ENCODE results near the gene GRN. TPM values are rescaled to one million over a fixed set of nuclear protein-coding genes. Genes with fewer than 3 reads are reported as not detected.

Gene GRN
- total RNA-seq, 1 experiment from 2014 or later, result 400 TPM

DNA sequence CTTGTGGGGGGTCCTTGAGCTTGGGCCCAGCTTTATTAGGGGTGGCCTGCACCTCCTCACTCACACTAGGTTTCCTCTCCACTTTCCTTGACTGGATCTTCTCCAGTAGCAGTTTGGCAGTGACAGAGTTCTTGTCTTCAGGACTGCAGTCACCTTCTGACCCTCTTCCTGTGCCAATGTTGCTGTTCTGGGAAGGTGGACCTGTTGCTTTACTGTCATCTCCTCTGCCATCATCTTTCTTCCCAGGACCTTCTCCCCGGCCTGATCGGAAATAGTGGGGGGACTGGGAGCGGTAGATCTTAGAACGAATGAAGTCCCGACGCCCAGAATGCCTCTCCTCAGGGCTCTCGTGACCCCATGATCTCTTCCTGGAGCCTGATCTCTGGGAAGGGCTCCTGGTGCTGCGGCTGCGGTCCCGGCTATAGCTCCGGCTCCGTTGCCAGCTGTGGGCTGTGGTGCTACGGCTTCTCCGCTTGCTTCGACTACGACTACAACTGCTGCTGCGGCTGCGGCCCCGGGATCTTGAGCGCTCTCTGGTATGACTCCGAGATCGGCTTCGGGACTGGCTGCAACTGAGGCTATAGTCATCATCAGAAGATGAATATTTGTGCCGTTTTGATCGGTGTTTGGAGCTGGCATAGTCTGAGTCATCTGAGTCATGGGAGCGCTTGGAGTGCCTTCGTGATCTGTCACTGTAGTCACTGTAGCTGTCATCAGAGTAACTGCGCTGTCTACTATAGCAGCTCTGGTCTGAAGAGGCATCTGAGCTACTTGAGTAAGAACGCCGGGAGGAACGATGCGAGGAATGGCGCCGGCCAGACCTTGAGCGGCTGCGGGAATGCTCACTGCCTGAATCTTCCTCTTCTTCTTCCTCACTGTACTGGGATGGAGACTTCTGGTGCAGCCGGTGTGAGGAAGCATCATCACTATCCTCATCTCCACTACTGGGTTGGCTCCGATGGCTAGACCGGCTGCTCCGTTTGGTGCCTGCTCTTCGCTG, 53.9 kb downstream of the GRN start:
- DNase-seq, result no peak
- H3K4me1 ChIP-seq (ENCODE audit: insufficient read depth, low read length), result no peaks in the 10 kb centered on the region
- no peak for ATAC-seq
- ChIA-PET CTCF (no interaction called here), POLR2A (ENCODE audit: unreplicated experiment) (no interaction called here)
- H2AFZ ChIP-seq (ENCODE audit: low read length), result no peak overlapping the region
- no peak overlapping the region for H3K4me3 ChIP-seq (ENCODE audit: low read length)
- no peak for TF ChIP-seq EZH2phosphoT487 (IDR thresholded peaks at IDR 0.05; ENCODE audit: borderline replicate concordance, low read length)
- no peak for TF ChIP-seq EZH2 (IDR thresholded peaks at IDR 0.05; ENCODE audit: low read length, unreplicated experiment)
- TF ChIP-seq, protein P1, sequence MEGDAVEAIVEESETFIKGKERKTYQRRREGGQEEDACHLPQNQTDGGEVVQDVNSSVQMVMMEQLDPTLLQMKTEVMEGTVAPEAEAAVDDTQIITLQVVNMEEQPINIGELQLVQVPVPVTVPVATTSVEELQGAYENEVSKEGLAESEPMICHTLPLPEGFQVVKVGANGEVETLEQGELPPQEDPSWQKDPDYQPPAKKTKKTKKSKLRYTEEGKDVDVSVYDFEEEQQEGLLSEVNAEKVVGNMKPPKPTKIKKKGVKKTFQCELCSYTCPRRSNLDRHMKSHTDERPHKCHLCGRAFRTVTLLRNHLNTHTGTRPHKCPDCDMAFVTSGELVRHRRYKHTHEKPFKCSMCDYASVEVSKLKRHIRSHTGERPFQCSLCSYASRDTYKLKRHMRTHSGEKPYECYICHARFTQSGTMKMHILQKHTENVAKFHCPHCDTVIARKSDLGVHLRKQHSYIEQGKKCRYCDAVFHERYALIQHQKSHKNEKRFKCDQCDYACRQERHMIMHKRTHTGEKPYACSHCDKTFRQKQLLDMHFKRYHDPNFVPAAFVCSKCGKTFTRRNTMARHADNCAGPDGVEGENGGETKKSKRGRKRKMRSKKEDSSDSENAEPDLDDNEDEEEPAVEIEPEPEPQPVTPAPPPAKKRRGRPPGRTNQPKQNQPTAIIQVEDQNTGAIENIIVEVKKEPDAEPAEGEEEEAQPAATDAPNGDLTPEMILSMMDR (conservative IDR thresholded peaks at IDR 0.05; ENCODE audit: low read depth, low read length), result no peak
- H4K20me1 ChIP-seq (ENCODE audit: low read length), result no peaks in the 10 kb centered on the region
- no peaks in the 10 kb centered on the region for H3K27me3 ChIP-seq (ENCODE audit: low read length)
- no peak overlapping the region for H3K4me2 ChIP-seq (ENCODE audit: low read length)
- intact Hi-C loops (cut with micrococcal nuclease), result no loop called here
- BruUV-seq (replicated peaks), result no TSS peak
- no peaks in the 10 kb centered on the region for H3K9me2 ChIP-seq (replicated peaks; ENCODE audit: low read length)
- H3K27ac ChIP-seq (ENCODE audit: low read length), result no peak overlapping the region
- peaks cover 31% of the 10 kb centered on the region for H3K36me3 ChIP-seq (ENCODE audit: low read depth, low read length)
- H3K9me3 ChIP-seq (ENCODE audit: low read length), result no peaks in the 10 kb centered on the region
- H3F3A ChIP-seq (ENCODE audit: low read length, unreplicated experiment), result no peaks in the 10 kb centered on the region
- H3K79me2 ChIP-seq (ENCODE audit: low read length), result no peaks in the 10 kb centered on the region
- H3K9ac ChIP-seq (ENCODE audit: low read length), result no peak overlapping the region

- H3K4me3 ChIP-seq (ENCODE audit: low read length), result no peak overlapping the region
- BruUV-seq (replicated peaks), result no TSS peak
- TF ChIP-seq, protein P1 (conservative IDR thresholded peaks at IDR 0.05; ENCODE audit: low read depth, low read length), result peak; percentile 88
- TF ChIP-seq EZH2phosphoT487 (IDR thresholded peaks at IDR 0.05; ENCODE audit: borderline replicate concordance, low read length), result no peak
- no peaks in the 10 kb centered on the region for H3K9me3 ChIP-seq (ENCODE audit: low read length)
- ChIA-PET CTCF (no interaction called here), POLR2A (ENCODE audit: unreplicated experiment) (no interaction called here)
- H3F3A ChIP-seq (ENCODE audit: low read length, unreplicated experiment), result no peaks in the 10 kb centered on the region
- no peak overlapping the region for H3K4me2 ChIP-seq (ENCODE audit: low read length)
- H3K4me1 ChIP-seq (ENCODE audit: insufficient read depth, low read length), result no peaks in the 10 kb centered on the region
- no peaks in the 10 kb centered on the region for H3K9me2 ChIP-seq (replicated peaks; ENCODE audit: low read length)
- H3K27me3 ChIP-seq (ENCODE audit: low read length), result no peaks in the 10 kb centered on the region
- DNase-seq (peak; percentile 53), ATAC-seq (peak; percentile 77)
- H3K79me2 ChIP-seq (ENCODE audit: low read length), result no peaks in the 10 kb centered on the region
- no peak overlapping the region for H3K9ac ChIP-seq (ENCODE audit: low read length)
- no peaks in the 10 kb centered on the region for H4K20me1 ChIP-seq (ENCODE audit: low read length)
- intact Hi-C loops (cut with micrococcal nuclease), result loop anchor here (1.0 to 5.0 kb wide), 2 partner anchors 123 to 237 kb away; no protein-coding TSS in a partner anchor
- H3K27ac ChIP-seq (ENCODE audit: low read length), result no peak overlapping the region
- no peak overlapping the region for H2AFZ ChIP-seq (ENCODE audit: low read length)
- peaks cover 33% of the 10 kb centered on the region for H3K36me3 ChIP-seq (ENCODE audit: low read depth, low read length)
Measured at GRCh38 chr17:44400226-44400847, 55.2 kb downstream of the GRN start.

Other genes starting within 250 kb of the GRN start
- 39.1 and 47.1 TPM in 2 replicates for gene HDAC5, start 221.7 kb upstream of the GRN start, total RNA-seq (2014; rRNA removed)
- gene HROB, start 203.4 kb upstream of the GRN start, total RNA-seq (2014; rRNA removed), result 13.5 and 14.3 TPM in 2 replicates
- 0.35 and 0.51 TPM in 2 replicates for gene ASB16, start 174.6 kb upstream of the GRN start, total RNA-seq (2014; rRNA removed)
- gene TMUB2, start 158.3 kb upstream of the GRN start, total RNA-seq (2014; rRNA removed), result 38.3 and 43.4 TPM in 2 replicates
- 73.9 and 78.3 TPM in 2 replicates for gene ATXN7L3, start 145.4 kb upstream of the GRN start, total RNA-seq (2014; rRNA removed)
- 139 and 183 TPM in 2 replicates for gene UBTF, start 125.6 kb upstream of the GRN start, total RNA-seq (2014; rRNA removed)
- not detected in 2 replicates for gene SLC4A1, start 77.2 kb upstream of the GRN start, total RNA-seq (2014; rRNA removed)
- 0.29 and 1.4 TPM in 2 replicates for gene RUNDC3A, start 36.7 kb upstream of the GRN start, total RNA-seq (2014; rRNA removed)
- 726 and 797 TPM in 2 replicates for gene SLC25A39, start 20.5 kb upstream of the GRN start, total RNA-seq (2014; rRNA removed)
- gene FAM171A2, start 18.6 kb downstream of the GRN start, total RNA-seq (2014; rRNA removed), result 16.3 and 22.6 TPM in 2 replicates
- 3.1 and 7.1 TPM in 2 replicates for gene ITGA2B, start 44.3 kb downstream of the GRN start, total RNA-seq (2014; rRNA removed)
- 22.7 and 30.1 TPM in 2 replicates for gene GPATCH8, start 158.1 kb downstream of the GRN start, total RNA-seq (2014; rRNA removed)
- 11.6 and 12.8 TPM in 2 replicates for gene FZD2, start 212.2 kb downstream of the GRN start, total RNA-seq (2014; rRNA removed)